GM12865 (cell line): ENCODE data around the gene MICAL2.

Experiments
- DNase-seq: peaks from one replicate; pipeline ENCODE4 v3.0.0; 2010; ENCODE audit warnings: low read depth
- H3K4me3 ChIP-seq: 2 replicates; pipeline ENCODE4 v1.5.1; 2011; ENCODE audit warnings: mild to moderate bottlenecking, low read depth, low read length, control low read depth
- TF ChIP-seq, protein P1 (sequence below): IDR thresholded peaks from 2 replicates; pipeline ENCODE4 v1.5.1; 2011; ENCODE audit warnings: low read length, control low read depth, low read depth, inconsistent platforms; ENCODE audit not compliant: insufficient read depth; ENCODE audit errors: missing control alignments

The MICAL2 gene

DNA sequence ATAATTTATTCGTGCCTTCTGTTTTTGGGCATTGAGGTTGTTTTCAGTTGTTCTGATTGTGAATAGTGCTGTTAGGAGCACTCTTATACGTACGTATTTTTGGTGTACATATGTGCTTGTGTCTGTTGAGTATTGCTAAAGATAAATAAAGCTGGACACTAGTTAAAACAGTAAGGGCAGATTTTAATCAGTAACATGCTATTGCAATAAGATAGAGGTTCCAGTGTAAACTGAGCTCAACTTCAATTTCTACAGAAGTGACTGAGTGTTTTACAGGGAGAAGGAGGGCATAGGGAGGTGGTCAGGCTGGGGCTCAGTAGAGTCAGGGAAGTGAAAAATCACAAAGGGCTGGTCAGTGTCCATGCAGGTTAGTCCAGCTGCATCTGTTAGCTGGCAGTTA is 191.0 kb downstream of the MICAL2 start:
- TF ChIP-seq, protein P1, sequence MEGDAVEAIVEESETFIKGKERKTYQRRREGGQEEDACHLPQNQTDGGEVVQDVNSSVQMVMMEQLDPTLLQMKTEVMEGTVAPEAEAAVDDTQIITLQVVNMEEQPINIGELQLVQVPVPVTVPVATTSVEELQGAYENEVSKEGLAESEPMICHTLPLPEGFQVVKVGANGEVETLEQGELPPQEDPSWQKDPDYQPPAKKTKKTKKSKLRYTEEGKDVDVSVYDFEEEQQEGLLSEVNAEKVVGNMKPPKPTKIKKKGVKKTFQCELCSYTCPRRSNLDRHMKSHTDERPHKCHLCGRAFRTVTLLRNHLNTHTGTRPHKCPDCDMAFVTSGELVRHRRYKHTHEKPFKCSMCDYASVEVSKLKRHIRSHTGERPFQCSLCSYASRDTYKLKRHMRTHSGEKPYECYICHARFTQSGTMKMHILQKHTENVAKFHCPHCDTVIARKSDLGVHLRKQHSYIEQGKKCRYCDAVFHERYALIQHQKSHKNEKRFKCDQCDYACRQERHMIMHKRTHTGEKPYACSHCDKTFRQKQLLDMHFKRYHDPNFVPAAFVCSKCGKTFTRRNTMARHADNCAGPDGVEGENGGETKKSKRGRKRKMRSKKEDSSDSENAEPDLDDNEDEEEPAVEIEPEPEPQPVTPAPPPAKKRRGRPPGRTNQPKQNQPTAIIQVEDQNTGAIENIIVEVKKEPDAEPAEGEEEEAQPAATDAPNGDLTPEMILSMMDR = no peak
- no peak overlapping the region for H3K4me3 ChIP-seq
- no peak for DNase-seq

DNA sequence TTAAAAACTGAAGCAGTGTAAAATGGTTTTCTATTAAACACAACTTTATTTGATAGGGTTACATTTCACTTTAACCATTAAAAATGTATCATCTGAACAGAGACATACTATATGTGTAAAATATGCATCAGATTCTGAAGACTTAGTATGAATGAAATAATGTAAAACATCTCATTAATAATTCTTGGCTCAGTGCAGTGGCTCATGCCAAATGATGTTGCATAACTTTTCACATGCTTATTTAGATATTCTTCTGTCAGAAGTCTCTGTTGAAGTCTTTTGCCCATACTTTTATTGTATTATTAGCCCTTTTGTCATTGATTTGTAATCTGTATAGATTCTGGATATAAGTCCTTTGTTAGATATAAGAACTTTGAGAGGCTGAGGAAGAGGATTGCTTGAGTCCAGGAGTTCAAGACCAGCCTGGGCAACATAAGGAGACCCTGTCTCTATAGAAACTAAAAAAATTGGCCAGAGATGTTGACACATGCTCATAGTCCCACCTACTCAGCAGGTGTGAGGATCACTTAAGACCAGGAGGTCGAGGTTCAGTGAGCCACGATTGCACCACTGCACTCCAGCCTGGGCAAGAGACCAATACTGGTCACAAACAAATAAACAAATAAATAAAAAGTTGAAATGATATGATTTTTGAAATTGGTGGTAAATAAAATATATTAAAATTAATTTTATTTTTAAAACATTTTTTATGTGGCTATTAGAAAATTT is 193.2 kb downstream of the MICAL2 start:
- no peak overlapping the region for H3K4me3 ChIP-seq
- no peak for DNase-seq
- TF ChIP-seq, protein P1 = no peak

DNA sequence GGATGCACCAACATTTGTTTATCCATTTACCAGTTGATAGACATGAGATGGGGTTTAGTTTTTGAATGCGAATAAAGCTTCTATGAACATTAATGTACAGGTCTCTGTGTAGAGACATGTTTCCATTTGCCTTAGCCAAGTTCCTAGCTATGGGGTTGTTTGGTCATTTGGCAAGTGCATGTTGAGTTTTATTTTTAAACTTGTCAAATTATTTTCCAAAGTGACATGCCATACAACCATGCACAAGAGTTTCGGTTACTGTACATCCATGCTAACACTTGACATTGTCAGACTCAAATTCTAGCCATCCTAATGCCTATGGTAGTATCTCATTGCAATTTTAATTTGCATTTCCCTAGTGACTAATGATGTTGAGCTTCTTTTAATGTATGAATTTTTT is 196.4 kb downstream of the MICAL2 start:
- H3K4me3 ChIP-seq = no peak overlapping the region
- TF ChIP-seq, protein P1 = no peak
- DNase-seq = no peak

DNA sequence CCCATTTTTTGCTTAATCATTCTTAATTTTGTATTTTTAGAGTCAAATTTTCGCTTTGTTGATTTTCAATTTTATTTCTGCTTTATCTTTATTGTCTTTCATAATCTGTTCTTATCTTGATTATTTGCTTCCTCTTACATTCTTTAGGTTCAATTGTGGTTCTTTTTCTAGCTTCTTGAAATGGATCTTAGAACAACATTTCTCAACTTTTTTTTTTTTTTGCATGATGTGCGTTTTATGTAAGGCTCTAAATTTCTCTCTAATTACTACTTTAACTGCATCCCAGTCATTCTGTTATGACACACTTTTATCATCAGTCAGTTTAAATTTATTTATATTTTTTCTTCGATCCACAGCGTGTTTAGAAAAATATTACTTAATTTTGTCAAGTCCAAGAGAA is 201.7 kb downstream of the MICAL2 start:
- DNase-seq = no peak
- no peak overlapping the region for H3K4me3 ChIP-seq

More for the DNA sequence above, 201.7 kb downstream of the MICAL2 start:
- TF ChIP-seq, protein P1 = no peak
